OCI-LY1 (cell line): ENCODE data around the gene ITGA1.

Experiments
- H2AFZ ChIP-seq: fragments of 200-600 bp; sonication (generic), shearing (Covaris generic); 2 replicates; pipeline ENCODE4 v1.6.0; 2014; ENCODE audit warnings: antibody characterized with exemption, mild to moderate bottlenecking, low read length
- H3F3A ChIP-seq: fragments of 200-600 bp; sonication (generic), shearing (Covaris generic); 2 replicates; pipeline ENCODE4 v1.6.0; 2014; ENCODE audit warnings: mild to moderate bottlenecking, antibody characterized with exemption, low read length, moderate library complexity; ENCODE audit not compliant: insufficient read depth
- H3K27ac ChIP-seq: fragments of 200-600 bp; sonication (generic); 2 replicates; pipeline ENCODE4 v1.5.1; 2014; ENCODE audit warnings: low read length, mixed run types, mild to moderate bottlenecking, low read depth; ENCODE audit not compliant: poor library complexity, severe bottlenecking
- H3K27me3 ChIP-seq: fragments of 200-600 bp; sonication (generic); 2 replicates; pipeline ENCODE4 v1.6.0; 2014; ENCODE audit warnings: antibody characterized with exemption, mild to moderate bottlenecking, low read length, moderate library complexity; ENCODE audit not compliant: insufficient read depth
- H3K36me3 ChIP-seq: fragments of 200-600 bp; sonication (generic); 2 replicates; pipeline ENCODE4 v1.6.1; 2014; ENCODE audit warnings: mild to moderate bottlenecking, antibody characterized with exemption, low read length, moderate library complexity, mixed read lengths; ENCODE audit not compliant: insufficient read depth
- H3K4me1 ChIP-seq: fragments of 200-600 bp; sonication (generic); 2 replicates; pipeline ENCODE4 v1.5.1; 2014; ENCODE audit warnings: mild to moderate bottlenecking, low read length, moderate library complexity; ENCODE audit not compliant: insufficient read depth, severe bottlenecking
- H3K4me2 ChIP-seq: fragments of 200-600 bp; sonication (generic), shearing (Covaris generic); 2 replicates; pipeline ENCODE4 v1.6.1; 2014; ENCODE audit warnings: low read length
- H3K4me3 ChIP-seq: fragments of 200-600 bp; sonication (generic); 2 replicates; pipeline ENCODE4 v1.5.1; 2014; ENCODE audit warnings: low read length, low read depth, mild to moderate bottlenecking, mixed read lengths; ENCODE audit not compliant: poor library complexity, severe bottlenecking
- H3K79me2 ChIP-seq: fragments of 200-600 bp; shearing (Covaris generic); 2 replicates; pipeline ENCODE4 v1.6.1; 2016; ENCODE audit warnings: mixed run types, low read length, mixed read lengths; ENCODE audit not compliant: insufficient read depth
- H3K9ac ChIP-seq: fragments of 200-600 bp; sonication (generic), shearing (Covaris generic); 2 replicates; pipeline ENCODE4 v1.6.1; 2014; ENCODE audit warnings: mild to moderate bottlenecking, low read length, mixed read lengths
- H3K9me2 ChIP-seq: fragments of 200-600 bp; sonication (generic), shearing (Covaris generic); 2 replicates; pipeline ENCODE4 v1.6.1; 2014; ENCODE audit warnings: low read depth, mild to moderate bottlenecking, low read length, mixed read lengths
- H3K9me3 ChIP-seq: fragments of 200-600 bp; shearing (Covaris generic); 2 replicates; pipeline ENCODE4 v1.6.1; 2014; ENCODE audit warnings: low read length, mixed read lengths
- H4K20me1 ChIP-seq: fragments of 200-600 bp; sonication (generic), shearing (Covaris generic); 2 replicates; pipeline ENCODE4 v1.6.0; 2016; ENCODE audit warnings: mild to moderate bottlenecking, low read length; ENCODE audit not compliant: insufficient read depth
- EZH2 ChIP-seq: fragments of 200-600 bp; sonication (generic), shearing (Covaris generic); IDR thresholded peaks from 2 replicates; pipeline ENCODE4 v1.8.0; 2017; ENCODE audit warnings: borderline replicate concordance, mixed run types, mild to moderate bottlenecking, antibody characterized with exemption, low read length, moderate library complexity, mixed read lengths
- TF ChIP-seq, protein P1 (sequence below): fragments of 200-600 bp; sonication (generic), shearing (Covaris generic); IDR thresholded peaks from 2 replicates; pipeline ENCODE4 v1.5.1; 2017; ENCODE audit warnings: mild to moderate bottlenecking, antibody characterized with exemption, low read length, moderate library complexity, mixed read lengths

ITGA1 gene

GRCh38 chr5:52981507-52981906 lies 193.8 kb downstream of the ITGA1 start:
- TF ChIP-seq EZH2, result no peak
- TF ChIP-seq, protein P1, sequence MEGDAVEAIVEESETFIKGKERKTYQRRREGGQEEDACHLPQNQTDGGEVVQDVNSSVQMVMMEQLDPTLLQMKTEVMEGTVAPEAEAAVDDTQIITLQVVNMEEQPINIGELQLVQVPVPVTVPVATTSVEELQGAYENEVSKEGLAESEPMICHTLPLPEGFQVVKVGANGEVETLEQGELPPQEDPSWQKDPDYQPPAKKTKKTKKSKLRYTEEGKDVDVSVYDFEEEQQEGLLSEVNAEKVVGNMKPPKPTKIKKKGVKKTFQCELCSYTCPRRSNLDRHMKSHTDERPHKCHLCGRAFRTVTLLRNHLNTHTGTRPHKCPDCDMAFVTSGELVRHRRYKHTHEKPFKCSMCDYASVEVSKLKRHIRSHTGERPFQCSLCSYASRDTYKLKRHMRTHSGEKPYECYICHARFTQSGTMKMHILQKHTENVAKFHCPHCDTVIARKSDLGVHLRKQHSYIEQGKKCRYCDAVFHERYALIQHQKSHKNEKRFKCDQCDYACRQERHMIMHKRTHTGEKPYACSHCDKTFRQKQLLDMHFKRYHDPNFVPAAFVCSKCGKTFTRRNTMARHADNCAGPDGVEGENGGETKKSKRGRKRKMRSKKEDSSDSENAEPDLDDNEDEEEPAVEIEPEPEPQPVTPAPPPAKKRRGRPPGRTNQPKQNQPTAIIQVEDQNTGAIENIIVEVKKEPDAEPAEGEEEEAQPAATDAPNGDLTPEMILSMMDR, result no peak
- H3K9me3 ChIP-seq, result no peaks in the 10 kb centered on the region
- no peak overlapping the region for H3K4me2 ChIP-seq
- H3K4me3 ChIP-seq, result no peak overlapping the region
- H3K4me1 ChIP-seq, result no peaks in the 10 kb centered on the region
- H3K27me3 ChIP-seq, result no peaks in the 10 kb centered on the region
- H3K9ac ChIP-seq, result no peak overlapping the region
- H3K36me3 ChIP-seq, result no peaks in the 10 kb centered on the region
- H4K20me1 ChIP-seq, result no peaks in the 10 kb centered on the region
- H3K79me2 ChIP-seq, result no peaks in the 10 kb centered on the region
- no peaks in the 10 kb centered on the region for H3F3A ChIP-seq
- H3K27ac ChIP-seq, result no peak overlapping the region
- no peaks in the 10 kb centered on the region for H3K9me2 ChIP-seq
- H2AFZ ChIP-seq, result no peak overlapping the region

- no peak overlapping the region for H3K4me3 ChIP-seq
- peaks cover 3% of the 10 kb centered on the region for H3K4me1 ChIP-seq
- H3F3A ChIP-seq, result no peaks in the 10 kb centered on the region
- H3K79me2 ChIP-seq, result no peaks in the 10 kb centered on the region
- no peaks in the 10 kb centered on the region for H3K9me2 ChIP-seq
- no peaks in the 10 kb centered on the region for H3K27me3 ChIP-seq
- H3K9me3 ChIP-seq, result no peaks in the 10 kb centered on the region
- H4K20me1 ChIP-seq, result no peaks in the 10 kb centered on the region
- no peak overlapping the region for H3K9ac ChIP-seq
- H3K27ac ChIP-seq, result no peak overlapping the region
- no peak overlapping the region for H2AFZ ChIP-seq
- no peaks in the 10 kb centered on the region for H3K36me3 ChIP-seq
- H3K4me2 ChIP-seq, result no peak overlapping the region
- TF ChIP-seq, protein P1, result no peak
- TF ChIP-seq EZH2, result no peak
Observed at GRCh38 chr5:52983731-52984636, 196.3 kb downstream of the ITGA1 start.

DNA sequence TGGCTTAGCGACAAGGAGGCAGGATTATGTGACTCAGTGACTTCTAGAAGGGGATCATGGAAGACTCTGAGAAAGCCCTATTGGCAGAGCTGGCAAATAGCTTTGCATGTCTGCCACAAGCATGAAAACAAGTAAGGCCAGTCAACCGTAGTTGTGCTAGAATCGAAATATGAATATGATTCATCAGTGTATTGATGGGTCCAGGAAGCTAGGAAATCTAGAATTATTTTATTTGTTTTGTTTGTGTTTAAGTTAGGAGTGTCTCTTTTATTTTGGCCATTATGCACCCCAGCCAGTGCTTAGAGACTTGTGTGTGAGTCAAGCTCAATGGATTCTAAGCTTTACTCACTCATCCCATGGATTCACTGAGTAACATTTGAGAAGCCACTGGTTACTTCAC lies 197.6 kb downstream of the ITGA1 start:
- H3K79me2 ChIP-seq, result no peaks in the 10 kb centered on the region
- H3K4me1 ChIP-seq, result peaks cover 10% of the 10 kb centered on the region
- H4K20me1 ChIP-seq, result no peaks in the 10 kb centered on the region
- H3K9ac ChIP-seq, result no peak overlapping the region
- TF ChIP-seq, protein P1, result no peak
- no peak for TF ChIP-seq EZH2
- H3K4me2 ChIP-seq, result no peak overlapping the region
- H3K36me3 ChIP-seq, result no peaks in the 10 kb centered on the region
- H3K9me2 ChIP-seq, result no peaks in the 10 kb centered on the region
- H3F3A ChIP-seq, result no peaks in the 10 kb centered on the region
- H3K9me3 ChIP-seq, result no peaks in the 10 kb centered on the region
- H3K27ac ChIP-seq, result no peak overlapping the region
- no peak overlapping the region for H3K4me3 ChIP-seq
- H2AFZ ChIP-seq, result no peak overlapping the region
- no peaks in the 10 kb centered on the region for H3K27me3 ChIP-seq
